HEK293 (cell line): ENCODE measurements around the gene CIAO2A.

ENCODE experiments used
- CTCF ChIA-PET: fragments of 350-600 bp; formaldehyde crosslinking; extraction: SDS; loops from one replicate; lab custom pipeline; 2021; ENCODE audit warnings: antibody characterized with exemption; lab: Yijun Ruan, JAX
- POLR2A ChIA-PET: fragments of 300-600 bp; formaldehyde crosslinking; extraction: SDS; loops from one replicate; lab custom pipeline; 2020; ENCODE audit warnings: antibody characterized with exemption, inconsistent platforms; lab: Yijun Ruan, JAX
- H3K27ac ChIP-seq: fragments of 200-500 bp; sonication (Bioruptor generic); 2 replicates; pipeline ENCODE4 v1.5.1; 2014; ENCODE audit warnings: low read depth, low read length, control low read depth, inconsistent platforms; ENCODE audit errors: extremely low read depth
- H3K36me3 ChIP-seq, 2 experiments: fragments of 200-500 bp in 1 of 2; sonication (Bioruptor generic) in 1 of 2; 1 replicate in 1 of 2; 2 replicates in 1 of 2; pipeline ENCODE4 v1.5.1; 2014 to 2017; ENCODE audit warnings: inconsistent platforms in 2 of 2, low read length in 2 of 2; ENCODE audit not compliant: control insufficient read depth in 2 of 2, insufficient read depth in 1 of 2
- H3K4me1 ChIP-seq: fragments of 200-500 bp; sonication (Bioruptor generic); 2 replicates; pipeline ENCODE4 v1.5.1; 2014; ENCODE audit warnings: mild to moderate bottlenecking, low read length, inconsistent platforms; ENCODE audit not compliant: control insufficient read depth, insufficient read depth
- H3K4me3 ChIP-seq: 2 replicates; pipeline ENCODE4 v1.5.1; 2011; ENCODE audit warnings: low read depth, mild to moderate bottlenecking, control low read depth, low read length, moderate library complexity
- H3K9me3 ChIP-seq: fragments of 200-500 bp; sonication (Bioruptor generic); 2 replicates; pipeline ENCODE4 v1.5.1; 2014; ENCODE audit warnings: low read depth, low read length, inconsistent platforms; ENCODE audit not compliant: control insufficient read depth, insufficient read depth
- BCL11B ChIP-seq: fragments of 450-650 bp; formaldehyde crosslinking; IDR thresholded peaks from 2 replicates; pipeline ENCODE4 v1.5.1; 2016; ENCODE audit warnings: low read depth, missing biosample characterization, missing genetic modification characterization
- MZF1 ChIP-seq: fragments of 450-650 bp; formaldehyde crosslinking; IDR thresholded peaks from 2 replicates; pipeline ENCODE4 v1.5.1; 2017; ENCODE audit warnings: missing biosample characterization, missing genetic modification characterization, borderline replicate concordance
- PRDM1 ChIP-seq: fragments of 450-650 bp; formaldehyde crosslinking; IDR thresholded peaks from 2 replicates; pipeline ENCODE4; 2016; ENCODE audit warnings: missing biosample characterization, missing genetic modification characterization
- PRDM10 ChIP-seq: fragments of 450-650 bp; formaldehyde crosslinking; IDR thresholded peaks from 2 replicates; pipeline ENCODE4 v1.5.1; 2016; ENCODE audit warnings: missing biosample characterization, missing genetic modification characterization
- SALL2 ChIP-seq: fragments of 450-650 bp; formaldehyde crosslinking; IDR thresholded peaks from 2 replicates; pipeline ENCODE4 v1.5.0; 2017; ENCODE audit warnings: missing biosample characterization, mild to moderate bottlenecking, missing genetic modification characterization, borderline replicate concordance
- ZBTB17 ChIP-seq: fragments of 450-650 bp; formaldehyde crosslinking; IDR thresholded peaks from 2 replicates; pipeline ENCODE4 v1.5.1; 2016; ENCODE audit warnings: missing biosample characterization, missing genetic modification characterization
- ZFP41 ChIP-seq: fragments of 450-650 bp; formaldehyde crosslinking; IDR thresholded peaks from 2 replicates; pipeline ENCODE4 v1.5.1; 2016; ENCODE audit warnings: missing biosample characterization, missing genetic modification characterization, borderline replicate concordance
- ZNF133 ChIP-seq: fragments of 450-650 bp; formaldehyde crosslinking; IDR thresholded peaks from 2 replicates; pipeline ENCODE4 v1.5.1; 2016; ENCODE audit warnings: missing biosample characterization, missing genetic modification characterization
- ZNF146 ChIP-seq: fragments of 450-650 bp; formaldehyde crosslinking; IDR thresholded peaks from 2 replicates; pipeline ENCODE4 v1.5.1; 2016; ENCODE audit warnings: missing biosample characterization, missing genetic modification characterization
- ZNF2 ChIP-seq: fragments of 450-650 bp; formaldehyde crosslinking; IDR thresholded peaks from 2 replicates; pipeline ENCODE4 v1.5.1; 2016; ENCODE audit warnings: missing biosample characterization, missing genetic modification characterization
- ZNF223 ChIP-seq: fragments of 450-650 bp; formaldehyde crosslinking; IDR thresholded peaks from 2 replicates; pipeline ENCODE4 v1.5.1; 2016; ENCODE audit warnings: missing biosample characterization, missing genetic modification characterization
- ZNF311 ChIP-seq: fragments of 450-650 bp; formaldehyde crosslinking; IDR thresholded peaks from 2 replicates; pipeline ENCODE4 v1.5.1; 2017; ENCODE audit warnings: missing biosample characterization, missing genetic modification characterization, borderline replicate concordance
- ZNF404 ChIP-seq: fragments of 450-650 bp; formaldehyde crosslinking; IDR thresholded peaks from 2 replicates; pipeline ENCODE4 v1.5.1; 2017; ENCODE audit warnings: missing biosample characterization, missing genetic modification characterization
- ZNF416 ChIP-seq: fragments of 450-650 bp; formaldehyde crosslinking; IDR thresholded peaks from 2 replicates; pipeline ENCODE4 v1.5.1; 2016; ENCODE audit warnings: missing biosample characterization, missing genetic modification characterization
- ZNF501 ChIP-seq: fragments of 450-650 bp; formaldehyde crosslinking; IDR thresholded peaks from 2 replicates; pipeline ENCODE4 v1.5.1; 2016; ENCODE audit warnings: missing biosample characterization, missing genetic modification characterization
- ZNF600 ChIP-seq: fragments of 450-650 bp; formaldehyde crosslinking; IDR thresholded peaks from 2 replicates; pipeline ENCODE4 v1.5.1; 2016; ENCODE audit warnings: missing biosample characterization, missing genetic modification characterization
- ZNF704 ChIP-seq: fragments of 450-650 bp; formaldehyde crosslinking; IDR thresholded peaks from 2 replicates; pipeline ENCODE4 v1.5.1; 2016; ENCODE audit warnings: missing biosample characterization, missing genetic modification characterization
- ZNF777 ChIP-seq: fragments of 450-650 bp; formaldehyde crosslinking; IDR thresholded peaks from 2 replicates; pipeline ENCODE4 v1.5.1; 2017; ENCODE audit warnings: missing biosample characterization, missing genetic modification characterization, borderline replicate concordance
- ZNF785 ChIP-seq: fragments of 450-650 bp; formaldehyde crosslinking; IDR thresholded peaks from 2 replicates; pipeline ENCODE4 v1.5.1; 2016; ENCODE audit warnings: missing biosample characterization, missing genetic modification characterization
- ZNF791 ChIP-seq: fragments of 450-650 bp; formaldehyde crosslinking; IDR thresholded peaks from 2 replicates; pipeline ENCODE4 v1.5.1; 2016; ENCODE audit warnings: missing biosample characterization, missing genetic modification characterization
- TF ChIP-seq, protein P1 (sequence below): fragments of 450-650 bp; formaldehyde crosslinking; IDR thresholded peaks from 2 replicates; pipeline ENCODE4 v1.5.1; 2017; ENCODE audit warnings: missing biosample characterization, missing genetic modification characterization
- TF ChIP-seq, protein P2 (sequence below): fragments of 450-650 bp; formaldehyde crosslinking; IDR thresholded peaks from 2 replicates; pipeline ENCODE4 v1.5.1; 2017; ENCODE audit warnings: missing biosample characterization, missing genetic modification characterization

The CIAO2A gene

DNA sequence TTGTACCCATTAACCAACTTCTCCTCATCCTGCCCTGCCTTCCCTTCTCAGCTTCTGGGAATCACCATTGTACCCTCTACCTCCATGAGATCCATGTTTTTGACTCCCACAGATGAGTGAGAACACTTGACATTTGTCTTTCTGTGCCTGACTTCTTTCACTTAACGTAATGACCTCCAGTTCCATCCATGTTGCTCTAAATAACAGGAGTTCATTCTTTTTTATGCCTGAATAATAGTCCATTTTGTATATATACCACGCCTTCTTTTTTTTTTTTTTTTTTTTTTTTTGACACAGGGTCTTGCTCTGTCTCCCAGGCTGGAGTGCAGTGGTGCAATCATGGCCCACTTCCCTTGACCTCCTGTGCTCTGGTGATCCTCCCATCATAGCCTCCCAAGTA is 8.9 kb upstream of the CIAO2A start:
- H3K36me3 ChIP-seq: no peaks in the 10 kb centered on the region
- TF ChIP-seq ZNF146 (tag by site-specific recombination) (peak; percentile 72; the same call in 1 of the 2 replicates), ZNF785 (no peak)
- ChIA-PET POLR2A (interaction anchor here (1.6 kb wide), 1 partner anchor 9 kb away, joined by 7 read pairs; the partner anchor contains the start of gene CIAO2A), CTCF (no interaction called here)
- peaks cover 4% of the 10 kb centered on the region for H3K4me1 ChIP-seq
- H3K9me3 ChIP-seq: no peaks in the 10 kb centered on the region
- no peak overlapping the region for H3K4me3 ChIP-seq
- no peak overlapping the region for H3K27ac ChIP-seq

DNA sequence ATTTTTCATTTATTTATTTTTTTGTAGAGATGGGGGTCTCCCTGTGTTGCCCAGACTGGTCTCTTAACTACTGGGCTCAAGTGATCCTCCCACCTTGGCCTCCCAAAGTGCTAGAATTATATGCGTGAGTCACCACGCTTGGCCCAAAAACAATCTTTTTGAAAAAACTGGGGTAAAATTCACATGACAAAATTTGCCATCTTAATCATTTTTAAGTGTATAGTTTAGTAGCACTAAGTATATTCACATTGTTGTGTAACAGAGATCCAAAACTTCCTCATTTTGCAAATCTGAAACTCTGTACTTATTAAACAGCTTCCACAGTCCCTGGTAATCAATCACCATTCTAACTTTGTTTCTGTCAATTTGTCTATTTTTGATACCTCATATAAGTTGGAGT is 7.3 kb upstream of the CIAO2A start:
- no peaks in the 10 kb centered on the region for H3K36me3 ChIP-seq
- no peak for TF ChIP-seq ZNF416 (tag by site-specific recombination)
- TF ChIP-seq ZFP41: no peak
- TF ChIP-seq ZBTB17 (tag by site-specific recombination): no peak
- TF ChIP-seq ZNF501 (tag by site-specific recombination): no peak
- TF ChIP-seq ZNF704: no peak
- no peak for TF ChIP-seq ZNF2 (tag by site-specific recombination)
- TF ChIP-seq ZNF600 (tag by site-specific recombination): no peak
- no peak for TF ChIP-seq ZNF404 (tag by site-specific recombination)
- CTCF ChIA-PET: no interaction called here
- no peak overlapping the region for H3K4me3 ChIP-seq
- H3K27ac ChIP-seq: no peak overlapping the region
- H3K9me3 ChIP-seq: no peaks in the 10 kb centered on the region
- POLR2A ChIA-PET: interaction anchor here (0.6 kb wide), 1 partner anchor 28 kb away, joined by 6 read pairs; no protein-coding TSS in a partner anchor
- H3K4me1 ChIP-seq: peaks cover 4% of the 10 kb centered on the region

DNA sequence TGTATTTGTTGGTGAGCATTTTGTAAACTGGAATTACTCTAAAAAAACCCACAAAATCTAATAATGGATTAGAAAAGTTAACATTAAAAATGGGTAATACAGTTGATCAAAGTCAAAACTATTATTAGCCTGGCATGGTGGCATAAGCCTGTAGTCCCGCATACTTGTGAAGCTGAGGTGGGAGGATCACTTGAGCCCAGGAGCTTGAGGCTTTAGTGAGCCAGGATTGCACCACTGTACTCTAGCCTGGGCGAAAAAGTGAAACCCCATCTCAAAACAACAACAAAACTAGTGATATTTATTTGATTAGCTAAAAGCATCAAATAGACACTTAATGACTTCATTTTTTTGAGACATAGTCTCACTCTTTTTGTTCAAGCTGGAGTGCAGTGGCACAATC is 5.7 kb upstream of the CIAO2A start:
- Histone ChIP-seq H3K36me3 (no peaks in the 10 kb centered on the region), H3K9me3 (no peaks in the 10 kb centered on the region), H3K27ac (no peak overlapping the region), H3K4me1 (peaks cover 4% of the 10 kb centered on the region), H3K4me3 (no peak overlapping the region)
- TF ChIP-seq, protein P1, sequence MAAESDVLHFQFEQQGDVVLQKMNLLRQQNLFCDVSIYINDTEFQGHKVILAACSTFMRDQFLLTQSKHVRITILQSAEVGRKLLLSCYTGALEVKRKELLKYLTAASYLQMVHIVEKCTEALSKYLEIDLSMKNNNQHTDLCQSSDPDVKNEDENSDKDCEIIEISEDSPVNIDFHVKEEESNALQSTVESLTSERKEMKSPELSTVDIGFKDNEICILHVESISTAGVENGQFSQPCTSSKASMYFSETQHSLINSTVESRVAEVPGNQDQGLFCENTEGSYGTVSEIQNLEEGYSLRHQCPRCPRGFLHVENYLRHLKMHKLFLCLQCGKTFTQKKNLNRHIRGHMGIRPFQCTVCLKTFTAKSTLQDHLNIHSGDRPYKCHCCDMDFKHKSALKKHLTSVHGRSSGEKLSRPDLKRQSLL: 0 out of 2 replicates have a peak, but pooled peaks have one; percentile 24
- no peak for TF ChIP-seq ZFP41
- TF ChIP-seq ZNF133 (tag by site-specific recombination): no peak
- no peak for TF ChIP-seq ZNF777 (tag by site-specific recombination)
- TF ChIP-seq PRDM10 (tag by site-specific recombination): 0 out of 2 replicates have a peak, but pooled peaks have one; percentile 29
- TF ChIP-seq, protein P2, sequence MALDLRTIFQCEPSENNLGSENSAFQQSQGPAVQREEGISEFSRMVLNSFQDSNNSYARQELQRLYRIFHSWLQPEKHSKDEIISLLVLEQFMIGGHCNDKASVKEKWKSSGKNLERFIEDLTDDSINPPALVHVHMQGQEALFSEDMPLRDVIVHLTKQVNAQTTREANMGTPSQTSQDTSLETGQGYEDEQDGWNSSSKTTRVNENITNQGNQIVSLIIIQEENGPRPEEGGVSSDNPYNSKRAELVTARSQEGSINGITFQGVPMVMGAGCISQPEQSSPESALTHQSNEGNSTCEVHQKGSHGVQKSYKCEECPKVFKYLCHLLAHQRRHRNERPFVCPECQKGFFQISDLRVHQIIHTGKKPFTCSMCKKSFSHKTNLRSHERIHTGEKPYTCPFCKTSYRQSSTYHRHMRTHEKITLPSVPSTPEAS (tag by site-specific recombination): no peak
- TF ChIP-seq ZNF223 (tag by site-specific recombination): no peak
- TF ChIP-seq BCL11B (tag by site-specific recombination): no peak
- no peak for TF ChIP-seq ZNF146 (tag by site-specific recombination)
- no peak for TF ChIP-seq ZNF311 (tag by site-specific recombination)
- TF ChIP-seq PRDM1 (tag by site-specific recombination): no peak
- no peak for TF ChIP-seq ZNF791 (tag by site-specific recombination)
- TF ChIP-seq SALL2 (tag by site-specific recombination): no peak
- TF ChIP-seq MZF1 (tag by site-specific recombination): no peak
- ChIA-PET POLR2A (interaction anchor here (0.6 kb wide), 1 partner anchor 21 kb away, joined by 10 read pairs; no protein-coding TSS in a partner anchor), CTCF (no interaction called here)
